Omental fat pad (tissue), 4 donors: ENCODE results near the gene NBAS. TPM values are rescaled to one million over a fixed set of nuclear protein-coding genes. Genes with fewer than 3 reads are reported as not detected.

Experiments
- ATAC-seq: fragments of 150-250 bp; one replicate; pipeline ENCODE4 v1.9.1; 2016; ENCODE audit warnings: mild to moderate bottlenecking, moderate library complexity; ENCODE audit not compliant: low FRiP score
- DNase-seq: peaks from one replicate; pipeline ENCODE4 v3.0.0-alpha.2; 2019; ENCODE audit warnings: low spot score
- total RNA-seq, 4 donors: library from RNA; depleted of rRNA; stranded (reverse); fragments of >200 nt; gene quantifications; one replicate each; pipeline ENCODE4 v1.1.0, GENCODE V29; 2016
- TF ChIP-seq, protein P1 (sequence below), 3 donors: fragments of 450-650 bp; IDR thresholded peaks; one replicate each; pipeline ENCODE4 v1.5.1; 2016 to 2017; ENCODE audit warnings: antibody characterized with exemption in 3 of 3, mild to moderate bottlenecking in 3 of 3, moderate library complexity in 2 of 3

NBAS gene
- total RNA-seq, 4 donors from 2014 or later: 29.4 to 57.7 (median 38.2) TPM

DNA sequence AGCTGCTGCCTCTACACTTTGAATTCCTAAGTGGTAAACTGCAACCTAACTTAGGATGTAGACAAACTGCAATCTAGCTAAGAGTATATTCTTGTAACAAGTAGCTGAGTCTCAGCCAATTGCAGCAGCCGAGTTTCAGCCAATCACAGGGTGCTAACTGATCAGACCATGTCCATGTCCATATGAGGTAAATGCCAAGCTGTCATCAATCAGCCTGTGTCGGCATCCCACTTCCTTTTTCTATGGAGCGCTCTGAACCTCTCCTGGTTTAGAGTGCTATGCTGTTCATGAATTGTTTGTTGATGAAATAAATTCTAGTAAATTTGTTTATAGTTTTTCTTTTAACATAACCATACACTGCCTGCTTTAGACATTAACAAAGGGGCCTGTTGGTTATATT, 408.8 kb downstream of the NBAS start:
- TF ChIP-seq, protein P1, sequence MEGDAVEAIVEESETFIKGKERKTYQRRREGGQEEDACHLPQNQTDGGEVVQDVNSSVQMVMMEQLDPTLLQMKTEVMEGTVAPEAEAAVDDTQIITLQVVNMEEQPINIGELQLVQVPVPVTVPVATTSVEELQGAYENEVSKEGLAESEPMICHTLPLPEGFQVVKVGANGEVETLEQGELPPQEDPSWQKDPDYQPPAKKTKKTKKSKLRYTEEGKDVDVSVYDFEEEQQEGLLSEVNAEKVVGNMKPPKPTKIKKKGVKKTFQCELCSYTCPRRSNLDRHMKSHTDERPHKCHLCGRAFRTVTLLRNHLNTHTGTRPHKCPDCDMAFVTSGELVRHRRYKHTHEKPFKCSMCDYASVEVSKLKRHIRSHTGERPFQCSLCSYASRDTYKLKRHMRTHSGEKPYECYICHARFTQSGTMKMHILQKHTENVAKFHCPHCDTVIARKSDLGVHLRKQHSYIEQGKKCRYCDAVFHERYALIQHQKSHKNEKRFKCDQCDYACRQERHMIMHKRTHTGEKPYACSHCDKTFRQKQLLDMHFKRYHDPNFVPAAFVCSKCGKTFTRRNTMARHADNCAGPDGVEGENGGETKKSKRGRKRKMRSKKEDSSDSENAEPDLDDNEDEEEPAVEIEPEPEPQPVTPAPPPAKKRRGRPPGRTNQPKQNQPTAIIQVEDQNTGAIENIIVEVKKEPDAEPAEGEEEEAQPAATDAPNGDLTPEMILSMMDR (IDR thresholded peaks at IDR 0.05): no peak
- ATAC-seq: no peak
- no peak for DNase-seq

DNA sequence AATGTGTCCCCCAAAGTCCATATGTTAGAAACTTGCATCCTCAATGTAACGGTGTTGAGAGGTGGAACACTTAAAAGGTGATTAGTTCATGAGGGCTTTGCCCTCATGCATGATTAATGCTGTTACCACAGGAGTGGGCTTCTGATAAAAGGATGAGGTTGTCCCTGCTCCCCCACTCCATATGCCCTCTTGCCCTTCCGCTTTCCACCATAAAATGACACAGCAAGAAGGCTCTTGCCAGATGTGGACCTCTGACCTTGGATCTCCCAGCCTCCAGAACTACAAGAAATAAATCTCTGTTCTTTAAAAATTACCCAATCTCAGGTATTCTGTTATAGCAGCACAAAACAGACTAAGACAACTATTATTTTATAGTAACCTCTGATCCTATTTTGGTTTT, 412.1 kb downstream of the NBAS start:
- ATAC-seq: no peak
- no peak for DNase-seq
- TF ChIP-seq, protein P1 (IDR thresholded peaks at IDR 0.05): no peak

DNA sequence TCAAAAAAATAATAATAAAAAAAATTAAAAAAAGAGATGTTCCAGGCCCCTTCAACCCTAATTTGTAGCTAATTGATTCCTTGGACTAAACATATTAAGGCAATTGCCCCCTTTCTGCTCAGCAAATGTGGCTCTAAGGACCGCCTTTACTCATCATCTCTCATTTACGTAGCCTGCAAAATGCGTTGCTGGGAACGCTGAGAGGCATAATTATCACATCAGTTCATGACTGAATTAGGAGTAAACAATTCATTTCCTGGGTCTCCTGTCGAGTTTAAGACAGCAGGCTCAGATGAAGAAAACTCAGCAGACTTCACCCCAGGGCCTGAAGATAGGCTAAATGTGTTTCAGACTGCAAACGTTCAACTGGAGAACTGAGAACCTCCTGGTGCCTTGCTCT, 413.5 kb downstream of the NBAS start:
- DNase-seq (no peak), ATAC-seq (no peak)
- TF ChIP-seq, protein P1 (IDR thresholded peaks at IDR 0.05): no peak

DNA sequence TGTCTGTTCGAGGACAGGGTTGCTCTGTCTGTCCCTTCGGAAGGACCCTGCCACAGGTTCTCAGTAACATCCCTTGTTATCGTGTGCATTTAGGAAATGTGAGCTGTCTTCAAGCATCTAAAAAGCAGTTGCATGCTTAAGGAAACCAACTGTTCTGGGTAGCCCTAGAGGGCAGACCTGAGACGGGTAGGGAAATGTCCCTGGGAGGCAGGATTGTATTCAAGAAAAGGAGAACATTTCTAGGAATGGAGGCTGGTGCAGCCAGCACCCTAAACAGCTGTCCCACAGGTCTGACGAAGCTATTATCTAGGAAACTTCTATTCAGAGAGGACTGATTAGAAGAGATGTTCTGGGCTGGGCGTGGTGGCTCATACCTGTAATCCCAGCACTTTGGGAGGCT, 414.2 kb downstream of the NBAS start:
- no peak for ATAC-seq
- DNase-seq: no peak
- TF ChIP-seq, protein P1 (IDR thresholded peaks at IDR 0.05): no peak

DNA sequence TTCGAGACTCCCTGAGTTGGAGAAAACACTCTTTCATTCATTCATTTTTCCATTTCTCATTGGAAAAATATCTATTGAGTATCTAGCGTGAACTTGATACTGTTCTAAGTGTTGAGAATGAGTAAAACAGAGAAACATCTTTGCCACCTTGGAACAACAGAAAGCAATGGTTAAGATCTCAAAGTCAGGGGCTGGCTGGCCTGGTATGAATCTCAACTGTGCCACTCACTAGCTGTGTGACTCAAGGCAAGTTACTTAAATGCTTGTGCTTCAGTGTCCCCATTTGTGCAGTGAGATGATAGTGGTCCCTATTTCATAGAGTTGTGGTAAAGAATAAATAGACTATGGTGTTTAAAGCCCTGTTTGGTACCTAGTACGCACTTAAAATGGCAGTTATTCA, 415.2 kb downstream of the NBAS start:
- DNase-seq (no peak), ATAC-seq (no peak)
- TF ChIP-seq, protein P1 (IDR thresholded peaks at IDR 0.05): no peak

DNA sequence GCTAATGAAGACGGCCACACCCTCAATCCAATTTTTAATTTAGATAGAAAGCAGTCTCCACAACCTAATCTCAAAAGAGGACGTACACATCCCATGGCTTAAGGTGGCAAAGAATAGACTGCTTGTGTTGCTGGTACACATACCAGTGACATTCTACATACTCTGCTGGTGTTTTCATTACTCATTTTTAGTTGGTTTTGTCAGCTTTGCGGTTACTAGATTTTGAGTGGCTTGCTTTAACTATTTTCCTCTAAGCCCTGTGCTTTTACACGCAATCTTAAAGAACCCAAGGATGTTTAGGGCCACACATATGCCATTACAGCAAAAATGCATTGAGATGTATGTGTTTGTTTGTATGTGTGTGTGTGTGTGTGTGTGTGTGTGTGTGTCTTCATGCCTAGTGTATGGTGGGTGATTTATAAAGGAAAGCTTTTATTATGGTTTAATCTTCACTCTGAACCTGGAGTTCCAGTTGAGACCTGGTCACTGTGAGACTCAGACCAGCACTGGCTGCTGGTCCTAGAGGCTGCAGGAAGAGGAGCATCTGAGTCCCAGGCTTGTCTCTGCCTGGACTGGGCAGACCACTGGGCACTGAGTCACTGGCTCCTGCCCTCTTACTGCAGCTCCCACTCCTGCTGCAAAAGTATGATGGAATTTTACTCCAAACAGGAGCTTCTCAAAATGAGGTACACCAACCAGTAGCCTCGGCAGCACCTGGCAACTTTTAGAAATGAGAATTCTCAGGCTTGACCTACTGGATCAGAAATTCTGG, 415.9 kb downstream of the NBAS start:
- TF ChIP-seq, protein P1 (IDR thresholded peaks at IDR 0.05): no peak
- DNase-seq: no peak

DNA sequence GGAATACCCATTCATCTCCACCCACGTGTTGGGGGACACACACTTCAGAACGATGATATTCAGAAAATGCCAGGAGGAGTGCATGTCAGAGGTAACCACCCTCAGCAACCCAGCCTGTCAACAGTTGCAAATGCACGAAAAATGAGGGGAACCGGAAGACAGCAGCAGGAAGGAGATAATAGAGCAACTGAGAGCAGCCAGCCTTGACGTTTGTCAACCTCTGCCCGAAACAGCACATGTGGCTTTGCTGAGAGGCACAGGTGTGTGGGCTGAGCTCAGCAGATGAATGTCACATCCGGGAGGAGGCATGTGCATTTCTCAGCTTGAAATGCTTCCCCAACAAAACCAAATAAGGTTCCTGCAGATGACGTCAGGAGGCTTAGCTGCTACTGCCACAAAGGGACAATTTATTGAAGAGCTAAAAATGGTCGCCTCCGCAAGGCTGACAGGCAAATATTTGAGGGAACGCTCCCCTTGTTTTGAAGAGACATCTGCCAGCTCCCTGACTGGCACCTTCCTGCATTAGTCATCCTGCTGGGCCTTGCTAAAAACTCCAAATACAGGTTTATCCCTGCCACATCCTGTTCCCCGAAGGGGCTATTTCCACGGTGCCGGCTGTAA, 419.0 kb downstream of the NBAS start:
- ATAC-seq (no peak), DNase-seq (no peak)
- TF ChIP-seq, protein P1 (IDR thresholded peaks at IDR 0.05): no peak

More for the DNA sequence above, 415.9 kb downstream of the NBAS start:
- no peak for ATAC-seq
